HCT116 (cell line): ENCODE measurements around the gene IGFBPL1. TPM values are rescaled to one million over a fixed set of nuclear protein-coding genes. Genes with fewer than 3 reads are reported as not detected.

Experiments
- ATAC-seq: fragments of 200-7000 bp; cut with Tn5 transposase; 2 replicates; pipeline ENCODE4 v1.9.1; 2020; ENCODE audit warnings: mild to moderate bottlenecking, moderate library complexity
- BruUV-seq: library from RNA; stranded (reverse); fragments of 400-500 nt; replicated peaks from 2 replicates; lab custom pipeline; 2021; lab: Mats Ljungman, UMichigan
- CTCF ChIA-PET: fragments of 300-600 bp; sonication (Branson Sonifier 250); formaldehyde crosslinking; loops from one replicate; lab custom pipeline; 2021; ENCODE audit warnings: antibody characterized with exemption; lab: Charles Lee
- POLR2A ChIA-PET: fragments of 300-600, 350-600 bp; sonication (Branson Sonifier 250); formaldehyde crosslinking; loops from one replicate; lab custom pipeline; 2021; ENCODE audit warnings: antibody characterized with exemption; lab: Charles Lee
- RAD21 ChIA-PET, 2 experiments: fragments of 300-600 bp; sonication (Branson Sonifier 250); formaldehyde crosslinking; loops; one replicate each; lab custom pipeline; 2023; ENCODE audit warnings: low total read pairs in 2 of 2; ENCODE audit not compliant: uncharacterized antibody in 2 of 2, unreplicated experiment in 2 of 2, low non-redundant PET in 1 of 2; lab: Charles Lee
- DNase-seq: peaks from one replicate; pipeline ENCODE4 v3.0.0-alpha.2; 2010; ENCODE audit warnings: low read depth, low spot score
- H2AFZ ChIP-seq: fragments of 200-600 bp; shearing (Covaris generic), sonication (generic); 2 replicates; pipeline ENCODE4 v1.6.1; 2017; ENCODE audit warnings: low read depth, mixed run types, mixed read lengths, antibody characterized with exemption, low read length; ENCODE audit not compliant: poor library complexity, severe bottlenecking
- H3K27ac ChIP-seq: 2 replicates; pipeline ENCODE4 v1.5.1; 2012; ENCODE audit warnings: low read depth, low read length
- H3K27me3 ChIP-seq: fragments of 200-600 bp; sonication (generic); 2 replicates; pipeline ENCODE4 v1.6.1; 2016; ENCODE audit warnings: mixed run types, low read length, mixed read lengths; ENCODE audit not compliant: insufficient read depth
- H3K36me3 ChIP-seq, 2 experiments: fragments of 200-500 bp in 1 of 2; fragments of 200-600 bp in 1 of 2; sonication (Bioruptor generic) in 1 of 2; sonication (generic) in 1 of 2; 2 replicates each; pipeline versions ENCODE4 v1.5.1 to v1.6.1; 2014 to 2016; ENCODE audit warnings: low read length in 2 of 2, inconsistent platforms in 1 of 2, mixed read lengths in 1 of 2, mixed run types in 1 of 2; ENCODE audit not compliant: insufficient read depth in 2 of 2, control insufficient read depth in 1 of 2
- H3K4me1 ChIP-seq, 2 experiments: fragments of 200-600 bp in 1 of 2; sonication (generic) in 1 of 2; 2 replicates each; pipeline versions ENCODE4 v1.5.1 to v1.6.1; 2012 to 2017; ENCODE audit warnings: low read length in 2 of 2, inconsistent platforms in 1 of 2, mild to moderate bottlenecking in 1 of 2, mixed read lengths in 1 of 2, mixed run types in 1 of 2, moderate library complexity in 1 of 2; ENCODE audit not compliant: insufficient read depth in 2 of 2, control insufficient read depth in 1 of 2
- H3K4me2 ChIP-seq: fragments of 200-600 bp; sonication (generic); 2 replicates; pipeline ENCODE4 v1.6.1; 2017; ENCODE audit warnings: mixed run types, low read length, mixed read lengths
- H3K4me3 ChIP-seq, 2 experiments: fragments of 200-600 bp in 1 of 2; sonication (generic) in 1 of 2; replicated peaks in 1 of 2; 2 replicates each; pipeline ENCODE4 v1.5.1; 2011 to 2016; ENCODE audit warnings: low read length in 2 of 2, control low read depth in 1 of 2, low read depth in 1 of 2, mild to moderate bottlenecking in 1 of 2, mixed read lengths in 1 of 2, mixed run types in 1 of 2
- H3K79me2 ChIP-seq: fragments of 200-600 bp; sonication (generic); 2 replicates; pipeline ENCODE4 v1.6.1; 2017; ENCODE audit warnings: mild to moderate bottlenecking, mixed run types, low read length, moderate library complexity, mixed read lengths; ENCODE audit not compliant: insufficient read depth
- H3K9ac ChIP-seq: fragments of 200-600 bp; sonication (generic); 2 replicates; pipeline ENCODE4 v1.6.1; 2016; ENCODE audit warnings: low read length, mixed read lengths
- H3K9me2 ChIP-seq: fragments of 200-600 bp; sonication (generic), shearing (Covaris generic); 2 replicates; pipeline ENCODE4 v1.6.1; 2017; ENCODE audit warnings: mixed run types, mild to moderate bottlenecking, moderate library complexity; ENCODE audit not compliant: insufficient read depth
- H3K9me3 ChIP-seq, 2 experiments: fragments of 200-500 bp in 1 of 2; fragments of 200-600 bp in 1 of 2; sonication (Bioruptor generic) in 1 of 2; sonication (generic) in 1 of 2; 2 replicates each; pipeline ENCODE4 v1.6.1; 2014 to 2017; ENCODE audit warnings: low read length in 2 of 2, mixed read lengths in 2 of 2, inconsistent platforms in 1 of 2, low read depth in 1 of 2, mild to moderate bottlenecking in 1 of 2, mixed run types in 1 of 2, moderate library complexity in 1 of 2; ENCODE audit not compliant: control insufficient read depth in 1 of 2, insufficient read depth in 1 of 2
- H4K20me1 ChIP-seq: fragments of 200-600 bp; sonication (generic), shearing (Covaris generic); 2 replicates; pipeline ENCODE4 v1.6.1; 2017; ENCODE audit warnings: mixed run types, mild to moderate bottlenecking, moderate library complexity; ENCODE audit not compliant: insufficient read depth
- CEBPB ChIP-seq: IDR thresholded peaks from 2 replicates; pipeline ENCODE4 v1.6.1; 2012; ENCODE audit warnings: low read depth
- SIN3A ChIP-seq: IDR thresholded peaks from 2 replicates; pipeline ENCODE4 v1.6.1; 2012; ENCODE audit warnings: low read depth
- SP1 ChIP-seq: IDR thresholded peaks from 2 replicates; pipeline ENCODE4 v1.6.1; 2012; ENCODE audit warnings: low read depth
- SRF ChIP-seq: IDR thresholded peaks from 2 replicates; pipeline ENCODE4 v1.6.1; 2012; ENCODE audit warnings: low read depth
- ZFX ChIP-seq: fragments of 450-650 bp; IDR thresholded peaks from 2 replicates; pipeline ENCODE4 v1.6.1; 2017
- intact Hi-C: fragments of 100-400 bp; cut with micrococcal nuclease; formaldehyde crosslinking; loops from 2 replicates; pipeline ENCODE4 v1.10.0; 2022
- total RNA-seq: library from RNA; stranded (reverse); gene quantifications from one replicate; pipeline ENCODE4 v1.2.1, GENCODE V29; 2021; ENCODE audit not compliant: unreplicated experiment
- TF ChIP-seq, protein P1 (sequence below): IDR thresholded peaks from 2 replicates; pipeline ENCODE4 v1.6.1; 2012
- TF ChIP-seq, protein P2 (sequence below), 3 experiments: fragments of 200-600 bp in 1 of 3; sonication (generic) in 1 of 3; IDR thresholded peaks in 2 of 3; conservative IDR thresholded peaks in 1 of 3; 2 replicates each; pipeline ENCODE4 v1.5.1; 2012 to 2017; ENCODE audit warnings: low read depth in 2 of 3, low read length in 2 of 3, antibody characterized with exemption in 1 of 3, borderline replicate concordance in 1 of 3, control low read depth in 1 of 3, mild to moderate bottlenecking in 1 of 3, mixed read lengths in 1 of 3, mixed run types in 1 of 3, moderate library complexity in 1 of 3; ENCODE audit not compliant: insufficient read depth in 1 of 3
- TF ChIP-seq, protein P3 (sequence below): IDR thresholded peaks from 2 replicates; pipeline ENCODE4 v1.6.1; 2012; ENCODE audit warnings: low read depth

IGFBPL1 gene
- total RNA-seq, 1 experiment from 2014 or later: not detected

DNA sequence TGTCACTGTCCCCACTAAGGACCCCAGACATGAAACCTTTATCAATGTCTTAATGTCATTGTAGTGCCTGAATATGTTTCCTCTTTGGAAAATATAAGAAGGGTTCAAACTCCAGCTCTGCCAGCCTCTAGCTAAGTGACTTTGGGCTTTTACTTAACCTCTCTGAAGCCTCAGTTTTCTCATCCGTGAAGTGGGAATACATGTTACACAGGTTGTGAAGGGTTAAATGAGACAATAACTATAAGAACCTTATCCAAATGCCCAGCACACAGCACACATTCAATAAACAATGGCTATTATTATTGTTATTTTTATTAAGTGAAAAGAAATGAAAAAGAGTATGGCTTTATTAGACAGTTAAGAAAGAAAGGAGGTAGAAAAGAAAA lies 15.7 kb upstream of the IGFBPL1 start:
- Histone ChIP-seq H3K36me3 (no peaks in the 10 kb centered on the region), H4K20me1 (no peaks in the 10 kb centered on the region), H3K9me3 (peaks cover 0 to 8% of the 10 kb centered on the region in 2 experiments; a peak in 1 of 4 replicates), H2AFZ (no peak overlapping the region), H3K4me2 (no peak overlapping the region), H3K4me3 (no peak overlapping the region), H3K9me2 (no peaks in the 10 kb centered on the region), H3K4me1 (peaks cover 0 to 9% of the 10 kb centered on the region in 2 experiments; a peak in 1 of 4 replicates), H3K27ac (no peak overlapping the region), H3K9ac (no peak overlapping the region), H3K79me2 (no peaks in the 10 kb centered on the region), H3K27me3 (no peaks in the 10 kb centered on the region; the same call in 1 of the 2 replicates)
- no peak for ATAC-seq
- intact Hi-C loops: no loop called here
- ChIA-PET POLR2A (no interaction called here), RAD21 (no interaction called here), CTCF (no interaction called here)
- no TSS peak for BruUV-seq
- TF ChIP-seq ZFX (no peak), SIN3A (no peak), CEBPB (no peak), SP1 (no peak), SRF (no peak)
- TF ChIP-seq, protein P1, sequence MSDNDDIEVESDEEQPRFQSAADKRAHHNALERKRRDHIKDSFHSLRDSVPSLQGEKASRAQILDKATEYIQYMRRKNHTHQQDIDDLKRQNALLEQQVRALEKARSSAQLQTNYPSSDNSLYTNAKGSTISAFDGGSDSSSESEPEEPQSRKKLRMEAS: no peak
- TF ChIP-seq, protein P2, sequence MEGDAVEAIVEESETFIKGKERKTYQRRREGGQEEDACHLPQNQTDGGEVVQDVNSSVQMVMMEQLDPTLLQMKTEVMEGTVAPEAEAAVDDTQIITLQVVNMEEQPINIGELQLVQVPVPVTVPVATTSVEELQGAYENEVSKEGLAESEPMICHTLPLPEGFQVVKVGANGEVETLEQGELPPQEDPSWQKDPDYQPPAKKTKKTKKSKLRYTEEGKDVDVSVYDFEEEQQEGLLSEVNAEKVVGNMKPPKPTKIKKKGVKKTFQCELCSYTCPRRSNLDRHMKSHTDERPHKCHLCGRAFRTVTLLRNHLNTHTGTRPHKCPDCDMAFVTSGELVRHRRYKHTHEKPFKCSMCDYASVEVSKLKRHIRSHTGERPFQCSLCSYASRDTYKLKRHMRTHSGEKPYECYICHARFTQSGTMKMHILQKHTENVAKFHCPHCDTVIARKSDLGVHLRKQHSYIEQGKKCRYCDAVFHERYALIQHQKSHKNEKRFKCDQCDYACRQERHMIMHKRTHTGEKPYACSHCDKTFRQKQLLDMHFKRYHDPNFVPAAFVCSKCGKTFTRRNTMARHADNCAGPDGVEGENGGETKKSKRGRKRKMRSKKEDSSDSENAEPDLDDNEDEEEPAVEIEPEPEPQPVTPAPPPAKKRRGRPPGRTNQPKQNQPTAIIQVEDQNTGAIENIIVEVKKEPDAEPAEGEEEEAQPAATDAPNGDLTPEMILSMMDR (IDR thresholded peaks at IDR 0.05 in 2 of 3, conservative IDR thresholded peaks at IDR 0.05 in 1 of 3; ENCODE audit: borderline replicate concordance in 1 of 3, insufficient read depth in 1 of 3, low read depth in 2 of 3, low read length in 2 of 3): no peak
- TF ChIP-seq, protein P3, sequence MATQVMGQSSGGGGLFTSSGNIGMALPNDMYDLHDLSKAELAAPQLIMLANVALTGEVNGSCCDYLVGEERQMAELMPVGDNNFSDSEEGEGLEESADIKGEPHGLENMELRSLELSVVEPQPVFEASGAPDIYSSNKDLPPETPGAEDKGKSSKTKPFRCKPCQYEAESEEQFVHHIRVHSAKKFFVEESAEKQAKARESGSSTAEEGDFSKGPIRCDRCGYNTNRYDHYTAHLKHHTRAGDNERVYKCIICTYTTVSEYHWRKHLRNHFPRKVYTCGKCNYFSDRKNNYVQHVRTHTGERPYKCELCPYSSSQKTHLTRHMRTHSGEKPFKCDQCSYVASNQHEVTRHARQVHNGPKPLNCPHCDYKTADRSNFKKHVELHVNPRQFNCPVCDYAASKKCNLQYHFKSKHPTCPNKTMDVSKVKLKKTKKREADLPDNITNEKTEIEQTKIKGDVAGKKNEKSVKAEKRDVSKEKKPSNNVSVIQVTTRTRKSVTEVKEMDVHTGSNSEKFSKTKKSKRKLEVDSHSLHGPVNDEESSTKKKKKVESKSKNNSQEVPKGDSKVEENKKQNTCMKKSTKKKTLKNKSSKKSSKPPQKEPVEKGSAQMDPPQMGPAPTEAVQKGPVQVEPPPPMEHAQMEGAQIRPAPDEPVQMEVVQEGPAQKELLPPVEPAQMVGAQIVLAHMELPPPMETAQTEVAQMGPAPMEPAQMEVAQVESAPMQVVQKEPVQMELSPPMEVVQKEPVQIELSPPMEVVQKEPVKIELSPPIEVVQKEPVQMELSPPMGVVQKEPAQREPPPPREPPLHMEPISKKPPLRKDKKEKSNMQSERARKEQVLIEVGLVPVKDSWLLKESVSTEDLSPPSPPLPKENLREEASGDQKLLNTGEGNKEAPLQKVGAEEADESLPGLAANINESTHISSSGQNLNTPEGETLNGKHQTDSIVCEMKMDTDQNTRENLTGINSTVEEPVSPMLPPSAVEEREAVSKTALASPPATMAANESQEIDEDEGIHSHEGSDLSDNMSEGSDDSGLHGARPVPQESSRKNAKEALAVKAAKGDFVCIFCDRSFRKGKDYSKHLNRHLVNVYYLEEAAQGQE: no peak
- DNase-seq: no peak
